ENCODE measurements around the gene CNIH3. TPM values are rescaled to one million over a fixed set of nuclear protein-coding genes. Genes with fewer than 3 reads are reported as not detected.
"Not testable (repeated sequence)": the region's sequence is repeated elsewhere in the genome, so short reads cannot be mapped to it uniquely, and the experiment has no call there.

CNIH3 gene
- not detected for total RNA-seq

DNA sequence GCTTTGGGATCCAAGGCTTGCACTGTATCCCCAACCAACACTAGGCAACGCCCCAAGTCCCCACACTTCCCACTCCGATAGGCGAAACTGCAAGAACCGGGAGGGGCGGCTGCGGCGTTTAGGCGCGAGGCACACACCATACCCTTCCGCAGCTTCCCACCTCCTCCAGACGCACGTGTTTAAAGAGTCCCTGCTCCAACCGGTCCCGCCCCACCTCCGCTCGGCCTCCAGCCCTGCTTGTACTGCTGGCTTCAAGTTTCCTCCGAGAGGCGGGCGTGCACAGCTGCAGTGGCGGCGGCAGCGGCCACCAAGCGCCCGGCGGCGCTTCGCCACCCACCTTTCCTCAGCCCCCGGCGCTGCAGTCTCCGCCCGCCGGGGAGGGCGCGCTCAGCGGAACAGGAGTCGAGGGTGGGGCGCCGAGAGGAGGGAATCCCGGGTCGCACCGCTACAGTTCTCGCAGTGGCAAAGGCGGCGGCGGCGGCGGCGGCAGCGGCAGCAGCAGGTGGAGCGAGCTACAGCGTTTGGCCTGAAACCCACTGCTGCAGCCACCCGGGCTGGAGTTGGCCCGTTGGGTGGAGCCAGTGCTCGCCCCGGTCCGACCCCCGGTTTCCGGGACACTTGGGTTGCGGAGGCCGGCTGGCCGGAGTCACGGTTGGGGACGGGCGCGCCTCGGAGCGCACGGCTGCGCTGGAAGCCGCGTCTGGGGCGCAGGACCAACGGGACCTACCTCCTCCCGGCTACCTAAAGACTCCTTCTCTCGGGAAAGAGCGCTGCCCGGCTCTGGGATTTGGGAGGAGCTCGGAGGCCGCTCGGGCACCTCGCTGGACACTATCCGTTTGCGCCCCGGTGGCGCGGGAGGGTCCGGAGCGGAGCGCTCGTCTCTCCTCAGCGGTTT is at the start of gene CNIH3:
TSS of gene CNIH3 (plus strand) at position 457 of the 895 bp plus-strand sequence. CDS start 858 bp downstream, outside the sequence.
- TF ChIP-seq, protein P1, sequence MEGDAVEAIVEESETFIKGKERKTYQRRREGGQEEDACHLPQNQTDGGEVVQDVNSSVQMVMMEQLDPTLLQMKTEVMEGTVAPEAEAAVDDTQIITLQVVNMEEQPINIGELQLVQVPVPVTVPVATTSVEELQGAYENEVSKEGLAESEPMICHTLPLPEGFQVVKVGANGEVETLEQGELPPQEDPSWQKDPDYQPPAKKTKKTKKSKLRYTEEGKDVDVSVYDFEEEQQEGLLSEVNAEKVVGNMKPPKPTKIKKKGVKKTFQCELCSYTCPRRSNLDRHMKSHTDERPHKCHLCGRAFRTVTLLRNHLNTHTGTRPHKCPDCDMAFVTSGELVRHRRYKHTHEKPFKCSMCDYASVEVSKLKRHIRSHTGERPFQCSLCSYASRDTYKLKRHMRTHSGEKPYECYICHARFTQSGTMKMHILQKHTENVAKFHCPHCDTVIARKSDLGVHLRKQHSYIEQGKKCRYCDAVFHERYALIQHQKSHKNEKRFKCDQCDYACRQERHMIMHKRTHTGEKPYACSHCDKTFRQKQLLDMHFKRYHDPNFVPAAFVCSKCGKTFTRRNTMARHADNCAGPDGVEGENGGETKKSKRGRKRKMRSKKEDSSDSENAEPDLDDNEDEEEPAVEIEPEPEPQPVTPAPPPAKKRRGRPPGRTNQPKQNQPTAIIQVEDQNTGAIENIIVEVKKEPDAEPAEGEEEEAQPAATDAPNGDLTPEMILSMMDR (IDR thresholded peaks at IDR 0.05): no peak
- TF ChIP-seq POLR2A (IDR thresholded peaks at IDR 0.05): no peak
- H3K27ac ChIP-seq: no peak within 1 kb of the TSS
- peaks cover 0 to 21% (median 6%) of the 10 kb centered on the region in 4 donors for H3K4me1 ChIP-seq
- H3K36me3 ChIP-seq: no peaks in the 10 kb centered on the region
- H3K9me3 ChIP-seq: no peaks in the 10 kb centered on the region
- peaks cover 0 to 12% of the 10 kb centered on the region in 2 donors for H3K27me3 ChIP-seq
- H3K4me3 ChIP-seq: peak within 1 kb of the TSS; percentile 18 to 48 (median 34)
- DNase-seq: no peak

DNA sequence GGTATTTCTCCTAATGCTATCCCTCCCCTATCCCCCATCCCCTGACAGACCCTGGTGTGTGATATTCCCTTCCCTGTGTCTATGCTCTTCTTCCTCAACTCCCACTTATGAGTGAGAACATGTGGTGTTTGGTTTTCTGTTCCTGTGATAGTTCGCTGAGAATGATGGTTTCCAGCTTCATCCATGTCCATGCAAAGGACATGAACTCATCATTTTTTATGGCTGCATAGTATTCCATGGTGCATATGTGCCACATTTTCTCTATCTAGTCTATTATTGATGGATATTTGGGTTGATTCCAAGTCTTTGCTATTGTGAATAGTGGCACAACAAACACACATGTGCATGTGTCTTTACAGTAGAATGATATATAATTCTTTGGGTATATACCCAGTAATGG is 49.6 kb upstream of the CNIH3 start:
- H3K4me3 ChIP-seq, H3K4me1 ChIP-seq, H3K9me3 ChIP-seq, DNase-seq, H3K36me3 ChIP-seq, H3K27me3 ChIP-seq, H3K27ac ChIP-seq: not testable (repeated sequence)

DNA sequence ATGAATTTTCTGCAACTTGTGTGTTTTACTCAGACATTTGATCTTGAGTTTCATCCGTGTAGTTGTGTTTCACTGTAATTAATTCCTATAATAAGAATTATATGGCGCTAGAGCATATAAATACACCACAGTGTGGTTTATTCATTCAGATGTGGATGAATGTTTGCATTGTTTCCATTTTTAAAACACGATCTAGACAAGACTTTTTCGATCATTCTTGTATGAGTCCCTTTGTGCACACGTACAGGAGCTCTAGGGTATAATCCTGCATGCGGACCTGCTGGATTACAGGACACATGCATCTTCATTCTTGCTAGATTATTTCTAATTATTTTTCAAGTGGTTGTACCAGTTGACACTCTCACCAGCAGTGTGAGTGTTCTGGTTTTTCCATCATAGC is 46.8 kb upstream of the CNIH3 start:
- Histone ChIP-seq H3K4me3 (no peak overlapping the region), H3K4me1 (no peaks in the 10 kb centered on the region), H3K27me3 (no peaks in the 10 kb centered on the region), H3K36me3 (no peaks in the 10 kb centered on the region), H3K27ac (no peak overlapping the region), H3K9me3 (peaks cover 0 to 3% (median 0%) of the 10 kb centered on the region in 4 donors)
- TF ChIP-seq, protein P1 (IDR thresholded peaks at IDR 0.05): no peak
- TF ChIP-seq POLR2A (IDR thresholded peaks at IDR 0.05): no peak
- DNase-seq: no peak

GRCh38 chr1:224571975-224572374 is 44.1 kb upstream of the CNIH3 start:
- not testable (repeated sequence) for H3K9me3 ChIP-seq, H3K4me3 ChIP-seq, H3K4me1 ChIP-seq, H3K27me3 ChIP-seq, H3K27ac ChIP-seq, DNase-seq, H3K36me3 ChIP-seq

- no peak for TF ChIP-seq POLR2A (IDR thresholded peaks at IDR 0.05)
- TF ChIP-seq, protein P1 (IDR thresholded peaks at IDR 0.05): no peak
- H3K27me3 ChIP-seq: no peaks in the 10 kb centered on the region
- no peak for DNase-seq
- H3K36me3 ChIP-seq: no peaks in the 10 kb centered on the region
- no peaks in the 10 kb centered on the region for H3K4me1 ChIP-seq
- no peak overlapping the region for H3K4me3 ChIP-seq
- peaks cover 0 to 3% (median 0%) of the 10 kb centered on the region in 4 donors for H3K9me3 ChIP-seq
- H3K27ac ChIP-seq: no peak overlapping the region
These were observed 36.6 kb upstream of the CNIH3 start for GRCh38 chr1:224579526-224579925.

- no peak for DNase-seq
- Histone ChIP-seq H3K4me3 (no peak overlapping the region), H3K36me3 (no peaks in the 10 kb centered on the region), H3K9me3 (peaks cover 0 to 3% (median 0%) of the 10 kb centered on the region in 4 donors), H3K27me3 (no peaks in the 10 kb centered on the region), H3K4me1 (no peaks in the 10 kb centered on the region), H3K27ac (no peak overlapping the region)
- TF ChIP-seq, protein P1 (IDR thresholded peaks at IDR 0.05): no peak
- TF ChIP-seq POLR2A (IDR thresholded peaks at IDR 0.05): no peak
These were observed 36.1 kb upstream of the CNIH3 start for GRCh38 chr1:224580006-224580405.
